GM12875 (cell line): Measurements from ENCODE around the gene TBC1D9.
"Not testable (repeated sequence)": the region's sequence is repeated elsewhere in the genome, so short reads cannot be mapped to it uniquely, and the experiment has no call there.

Experiments used
- H3K4me3 ChIP-seq: one replicate; pipeline ENCODE4 v1.5.1; 2011; ENCODE audit warnings: low read depth, low read length, control low read depth
- CTCF ChIP-seq: IDR thresholded peaks from 2 replicates; pipeline ENCODE4 v1.5.1; 2011; ENCODE audit warnings: low read depth, mild to moderate bottlenecking, control low read depth, inconsistent platforms, low read length, moderate library complexity, borderline replicate concordance; ENCODE audit not compliant: insufficient read depth

The TBC1D9 gene

GRCh38 chr4:140790171-140790570, 34.0 kb upstream of the TBC1D9 start:
- no peak overlapping the region for H3K4me3 ChIP-seq
- TF ChIP-seq CTCF: no peak

GRCh38 chr4:140789759-140790158, 33.6 kb upstream of the TBC1D9 start:
- no peak overlapping the region for H3K4me3 ChIP-seq
- no peak for TF ChIP-seq CTCF

- not testable (repeated sequence) for H3K4me3 ChIP-seq
These were observed 26.6 kb upstream of the TBC1D9 start for GRCh38 chr4:140782787-140783186.

GRCh38 chr4:140781596-140781995, 25.4 kb upstream of the TBC1D9 start:
- TF ChIP-seq CTCF: no peak
- H3K4me3 ChIP-seq: no peak overlapping the region

GRCh38 chr4:140777894-140778293, 21.7 kb upstream of the TBC1D9 start:
- no peak for TF ChIP-seq CTCF
- H3K4me3 ChIP-seq: no peak overlapping the region

GRCh38 chr4:140777386-140777785, 21.2 kb upstream of the TBC1D9 start:
- TF ChIP-seq CTCF: no peak
- no peak overlapping the region for H3K4me3 ChIP-seq

- TF ChIP-seq CTCF: no peak
- no peak overlapping the region for H3K4me3 ChIP-seq
These were observed 20.4 kb upstream of the TBC1D9 start for GRCh38 chr4:140776556-140776955.

GRCh38 chr4:140774956-140775355, 18.8 kb upstream of the TBC1D9 start:
- no peak for TF ChIP-seq CTCF
- H3K4me3 ChIP-seq: no peak overlapping the region
